Upper lobe of right lung (tissue), 1 donor: ENCODE results near the gene ZNF324. TPM values are rescaled to one million over a fixed set of nuclear protein-coding genes. Genes with fewer than 3 reads are reported as not detected.
"Not testable (repeated sequence)": the region's sequence is repeated elsewhere in the genome, so short reads cannot be mapped to it uniquely, and the experiment has no call there.

Source experiments
- ATAC-seq: fragments of 200-7000 bp; cut with Tn5 transposase; one replicate; pipeline ENCODE4 v1.9.1; 2020; ENCODE audit warnings: mild to moderate bottlenecking, moderate library complexity
- DNase-seq: peaks from one replicate; pipeline ENCODE4 v3.0.0-alpha.2; 2020
- H3K27ac ChIP-seq: fragments of 200-600 bp; one replicate; pipeline ENCODE4 v1.8.0; 2022
- H3K27me3 ChIP-seq: fragments of 200-600 bp; one replicate; pipeline ENCODE4 v1.8.0; 2022; ENCODE audit warnings: mild to moderate bottlenecking
- H3K36me3 ChIP-seq: fragments of 200-600 bp; one replicate; pipeline ENCODE4 v1.8.0; 2022
- H3K4me1 ChIP-seq: fragments of 200-600 bp; one replicate; pipeline ENCODE4 v1.8.0; 2022
- H3K4me3 ChIP-seq: fragments of 200-600 bp; one replicate; pipeline ENCODE4 v1.8.0; 2022; ENCODE audit warnings: mild to moderate bottlenecking
- H3K9me3 ChIP-seq: fragments of 200-600 bp; one replicate; pipeline ENCODE4 v1.8.0; 2022
- CTCF ChIP-seq: fragments of 200-600 bp; IDR thresholded peaks from one replicate; pipeline ENCODE4 v1.8.0; 2022; ENCODE audit warnings: antibody characterized with exemption
- intact Hi-C: fragments of 100-400 bp; cut with DNase I; formaldehyde crosslinking; loops from one replicate; pipeline ENCODE4 v1.11.0; 2022
- total RNA-seq: library from RNA; stranded (reverse); fragmentation: NEBNext Ultra II Directional; extraction: Animal tissue kit (Norgen Biotek cat#: 25700); gene quantifications from one replicate; pipeline ENCODE4 v1.2.1, GENCODE V29; 2021
- donor health status: DM: no; HTN: yes; CAD: no; lungs with severe emphysema.

ZNF324 gene
- total RNA-seq, 1 donor from 2014 or later = 11.7 TPM

GRCh38 chr19:58479303-58479702, 12.4 kb downstream of the ZNF324 start:
- Histone ChIP-seq H3K27me3 (no peaks in the 10 kb centered on the region), H3K27ac (no peak overlapping the region), H3K36me3 (peaks cover 14% of the 10 kb centered on the region), H3K9me3 (no peaks in the 10 kb centered on the region), H3K4me3 (no peak overlapping the region), H3K4me1 (peaks cover 15% of the 10 kb centered on the region)
- no peak for DNase-seq
- intact Hi-C loops = no loop called here
- no peak for ATAC-seq
- TF ChIP-seq CTCF = no peak

- Histone ChIP-seq H3K27me3 (no peaks in the 10 kb centered on the region), H3K4me3 (no peak overlapping the region), H3K4me1 (peaks cover 13% of the 10 kb centered on the region), H3K27ac (no peak overlapping the region), H3K36me3 (peaks cover 14% of the 10 kb centered on the region), H3K9me3 (no peaks in the 10 kb centered on the region)
- no peak for DNase-seq
- intact Hi-C loops = no loop called here
- ATAC-seq = no peak
- no peak for TF ChIP-seq CTCF
These were observed 13.0 kb downstream of the ZNF324 start for GRCh38 chr19:58479736-58480480.

GRCh38 chr19:58480481-58480830, 13.6 kb downstream of the ZNF324 start:
- no peaks in the 10 kb centered on the region for H3K27me3 ChIP-seq
- no peak for ATAC-seq
- DNase-seq = no peak
- H3K27ac ChIP-seq = no peak overlapping the region
- H3K9me3 ChIP-seq = no peaks in the 10 kb centered on the region
- intact Hi-C loops = no loop called here
- peaks cover 7% of the 10 kb centered on the region for H3K4me1 ChIP-seq
- peaks cover 14% of the 10 kb centered on the region for H3K36me3 ChIP-seq
- TF ChIP-seq CTCF = no peak
- no peak overlapping the region for H3K4me3 ChIP-seq

GRCh38 chr19:58480831-58481230, 14.0 kb downstream of the ZNF324 start:
- ATAC-seq (no peak), DNase-seq (no peak)
- Histone ChIP-seq H3K36me3 (peaks cover 14% of the 10 kb centered on the region), H3K27ac (no peak overlapping the region), H3K4me3 (no peak overlapping the region), H3K4me1 (peaks cover 7% of the 10 kb centered on the region), H3K27me3 (no peaks in the 10 kb centered on the region), H3K9me3 (no peaks in the 10 kb centered on the region)
- intact Hi-C loops = no loop called here
- no peak for TF ChIP-seq CTCF

- TF ChIP-seq CTCF = no peak
- Histone ChIP-seq H3K9me3 (no peaks in the 10 kb centered on the region), H3K36me3 (peaks cover 14% of the 10 kb centered on the region), H3K27me3 (no peaks in the 10 kb centered on the region), H3K4me1 (no peaks in the 10 kb centered on the region), H3K4me3 (no peak overlapping the region), H3K27ac (no peak overlapping the region)
- DNase-seq = no peak
- intact Hi-C loops = no loop called here
- ATAC-seq = no peak
These were observed 15.5 kb downstream of the ZNF324 start for GRCh38 chr19:58482372-58482771.

GRCh38 chr19:58483776-58484175, 16.9 kb downstream of the ZNF324 start:
- Histone ChIP-seq H3K36me3 (peaks cover 13% of the 10 kb centered on the region), H3K9me3 (no peaks in the 10 kb centered on the region), H3K4me3 (no peak overlapping the region), H3K4me1 (no peaks in the 10 kb centered on the region), H3K27ac (no peak overlapping the region), H3K27me3 (no peaks in the 10 kb centered on the region)
- no peak for DNase-seq
- no peak for TF ChIP-seq CTCF
- intact Hi-C loops = no loop called here
- no peak for ATAC-seq

- DNase-seq, H3K4me3 ChIP-seq, H3K4me1 ChIP-seq, H3K9me3 ChIP-seq, ATAC-seq, H3K27ac ChIP-seq, intact Hi-C loops, H3K27me3 ChIP-seq: not testable (repeated sequence)
- peaks cover 10% of the 10 kb centered on the region for H3K36me3 ChIP-seq
These were observed 17.5 kb downstream of the ZNF324 start for GRCh38 chr19:58484349-58484748.
